K562 (cell line): ENCODE results near the gene GIGYF2. TPM values are rescaled to one million over a fixed set of nuclear protein-coding genes. Genes with fewer than 3 reads are reported as not detected.

Source experiments
- ATAC-seq: fragments of 200-7000 bp; cut with Tn5 transposase; 3 replicates; pipeline ENCODE4 v1.9.1; 2020; ENCODE audit warnings: moderate library complexity
- BruUV-seq: library from RNA; stranded (reverse); fragments of 400-500 nt; replicated peaks from 2 replicates; lab custom pipeline; 2021; lab: Mats Ljungman, UMichigan
- CTCF ChIA-PET: fragments of 300-600 bp; formaldehyde crosslinking; extraction: SDS; loops from one replicate; lab custom pipeline; 2021; ENCODE audit warnings: low intra/inter-chr PET ratio; lab: Yijun Ruan, JAX
- POLR2A ChIA-PET: fragments of 300-600, 350-650 bp; sonication (Branson Sonifier 250); formaldehyde crosslinking; extraction: SDS; loops from one replicate; lab custom pipeline; 2021; ENCODE audit warnings: antibody characterized with exemption, inconsistent platforms; lab: Yijun Ruan, JAX
- DNase-seq, 4 experiments: peaks; one replicate each; pipeline versions ENCODE4 v3.0.0 to v3.0.0-alpha.2; 2011 to 2018; ENCODE audit warnings: low spot score in 3 of 4, mixed read lengths in 3 of 4; ENCODE audit errors: extremely low read depth in 1 of 4
- FAIRE-seq: peaks from 2 replicates; lab custom pipeline; 2011; peaks lifted over from hg19 to GRCh38; lab: Jason Lieb, UNC
- H2AFZ ChIP-seq: 2 replicates; pipeline ENCODE4 v1.6.0; 2011; ENCODE audit warnings: low read depth, low read length, control low read depth, inconsistent platforms
- H3K27ac ChIP-seq: fragments of 200-600 bp; 3 replicates; pipeline ENCODE4 v1.8.0; 2011; ENCODE audit warnings: low read depth, mild to moderate bottlenecking, control low read depth, inconsistent platforms, low read length, moderate library complexity, mixed read lengths; ENCODE audit errors: extremely low read depth
- H3K27me3 ChIP-seq, 2 experiments: fragments of 300-600 bp in 1 of 2; 2 replicates in 1 of 2; 3 replicates in 1 of 2; pipeline versions ENCODE4 v1.6.0 to v1.8.0; 2011; ENCODE audit warnings: inconsistent platforms in 2 of 2, low read length in 2 of 2, mild to moderate bottlenecking in 1 of 2, mixed read lengths in 1 of 2, moderate library complexity in 1 of 2; ENCODE audit not compliant: control insufficient read depth in 2 of 2, insufficient read depth in 2 of 2
- H3K36me3 ChIP-seq: fragments of 300-600 bp; 3 replicates; pipeline ENCODE4 v1.8.0; 2011; ENCODE audit warnings: mild to moderate bottlenecking, low read length, inconsistent platforms; ENCODE audit not compliant: control insufficient read depth, insufficient read depth
- H3K4me1 ChIP-seq, 2 experiments: fragments of 200-600 bp in 1 of 2; replicated peaks in 1 of 2; 2 replicates in 1 of 2; 3 replicates in 1 of 2; pipeline versions ENCODE4 v1.5.1 to v1.8.0; 2011; ENCODE audit warnings: inconsistent platforms in 2 of 2, low read length in 2 of 2, mild to moderate bottlenecking in 1 of 2, mixed read lengths in 1 of 2, moderate library complexity in 1 of 2; ENCODE audit not compliant: control insufficient read depth in 2 of 2, insufficient read depth in 2 of 2
- H3K4me2 ChIP-seq: 2 replicates; pipeline ENCODE4 v1.6.1; 2011; ENCODE audit warnings: low read length, control low read depth, inconsistent platforms, mixed read lengths; ENCODE audit not compliant: insufficient read depth
- H3K4me3 ChIP-seq: fragments of 200-600 bp; sonication (generic), shearing (Covaris generic); 2 replicates; pipeline ENCODE4 v1.5.1; 2016; ENCODE audit warnings: control low read depth, inconsistent platforms
- H3K79me2 ChIP-seq: fragments of 200-600 bp; 3 replicates; pipeline ENCODE4 v1.8.0; 2011; ENCODE audit warnings: low read length, inconsistent platforms; ENCODE audit not compliant: control insufficient read depth, insufficient read depth
- H3K9ac ChIP-seq, 2 experiments: 2 replicates each; pipeline versions ENCODE4 v1.6.0 to v1.6.1; 2011; ENCODE audit warnings: low read depth in 2 of 2, low read length in 2 of 2, control low read depth in 1 of 2, inconsistent platforms in 1 of 2, mild to moderate bottlenecking in 1 of 2, mixed read lengths in 1 of 2; ENCODE audit not compliant: insufficient read depth in 1 of 2
- H3K9me1 ChIP-seq: one replicate; pipeline ENCODE4 v1.6.0; 2011; ENCODE audit warnings: inconsistent platforms, mild to moderate bottlenecking, low read length, moderate library complexity; ENCODE audit not compliant: control insufficient read depth, insufficient read depth
- H3K9me3 ChIP-seq: replicated peaks from 2 replicates; pipeline ENCODE4 v1.5.1; 2011; ENCODE audit warnings: low read depth, low read length, inconsistent platforms; ENCODE audit not compliant: control insufficient read depth, insufficient read depth
- H4K20me1 ChIP-seq: replicated peaks from 2 replicates; pipeline ENCODE4 v1.6.1; 2011; ENCODE audit warnings: low read length, inconsistent platforms, mixed read lengths; ENCODE audit not compliant: control insufficient read depth, insufficient read depth
- BACH1 ChIP-seq: fragments of 200-800 bp; sonication (Bioruptor generic); IDR thresholded peaks from 2 replicates; pipeline ENCODE4 v1.6.1; 2016; ENCODE audit warnings: missing genetic modification characterization, missing compliant biosample characterization
- CEBPG ChIP-seq, 3 experiments: fragments of 200-800 bp in 1 of 3; sonication (Bioruptor generic) in 1 of 3; sonication (generic) in 1 of 3; formaldehyde crosslinking in 1 of 3; IDR thresholded peaks in 2 of 3; conservative IDR thresholded peaks in 1 of 3; 2 replicates each; pipeline versions ENCODE4 v1.6.1 to v1.8.0; 2016 to 2022; ENCODE audit warnings: missing compliant biosample characterization in 2 of 3, missing genetic modification characterization in 2 of 3, mild to moderate bottlenecking in 1 of 3, missing genetic modification reagents in 1 of 3
- NCOA1 ChIP-seq: fragments of 450-650 bp; IDR thresholded peaks from 2 replicates; pipeline ENCODE4 v1.6.1; 2016; ENCODE audit warnings: low read depth
- TBP ChIP-seq: optimal IDR thresholded peaks from 2 replicates; pipeline ENCODE3; 2011; ENCODE audit warnings: low read depth, low read length, improper control_type of control experiment
- ZNF175 ChIP-seq: fragments of 200-800 bp; sonication (Bioruptor generic); IDR thresholded peaks from 2 replicates; pipeline ENCODE4 v1.6.1; 2016; ENCODE audit warnings: low read depth, mild to moderate bottlenecking, missing genetic modification characterization, missing compliant biosample characterization
- ZNF584 ChIP-seq: fragments of 200-800 bp; sonication (Bioruptor generic); IDR thresholded peaks from 2 replicates; pipeline ENCODE4 v1.6.1; 2016; ENCODE audit warnings: low read depth, mild to moderate bottlenecking, missing genetic modification characterization, missing compliant biosample characterization
- WGBS: fragments of 100-300 bp; shearing (Covaris generic); methylation state at CpG from one replicate; pipeline ENCODE4 v1.1.6; 2016; ENCODE audit warnings: low coverage, mixed read lengths; ENCODE audit not compliant: insufficient coverage; ENCODE audit errors: missing lambda C conversion rate; 5-methylcytosine and 5-hydroxymethylcytosine counted together
- in situ Hi-C: fragments of 300-500 bp; cut with MboI; formaldehyde crosslinking; loops from 4 replicates; pipeline ENCODE4 v1.15.0; 2018; ENCODE audit warnings: inconsistent platforms, mixed read lengths
- intact Hi-C: fragments of 100-400 bp; cut with micrococcal nuclease; formaldehyde crosslinking; loops from 2 replicates; pipeline ENCODE4 v1.14.2; 2022
- polyA plus RNA-seq, 8 experiments: library from polyadenylated mRNA; depleted of rRNA in 4 of 8; stranded (reverse) in 5 of 8; unstranded in 3 of 8; fragments of >200 nt; fragmentation: Nextera tagmentation in 2 of 8; fragmentation: Illumina TruSeq in 1 of 8; extraction: Ambion mirVana in 2 of 8; extraction: Trizol in 1 of 8; gene quantifications; 2 replicates each; pipeline versions ENCODE4 v1.2.1 to v1.2.3, GENCODE V29; 2011 to 2014; ENCODE audit warnings: inconsistent platforms in 1 of 8, missing spikeins in 1 of 8
- total RNA-seq, 7 experiments: library from RNA; depleted of rRNA in 6 of 7; stranded (reverse); fragments of >200 nt in 6 of 7; fragmentation: Illumina TruSeq in 2 of 7; extraction: Trizol in 2 of 7; gene quantifications; 2 replicates each; pipeline versions ENCODE4 v1.2.1 to v1.2.3, GENCODE V29; 2011 to 2021; ENCODE audit warnings: low replicate concordance in 1 of 7
- TF ChIP-seq, protein P1 (sequence below): fragments of 450-650 bp; formaldehyde crosslinking; IDR thresholded peaks from 2 replicates; pipeline ENCODE4 v1.4.0; 2022; ENCODE audit warnings: mild to moderate bottlenecking, moderate library complexity

The GIGYF2 gene
- total and polyA plus RNA-seq, 9 of the 15 experiments (the other 6 are each of a cell fraction or from before 2014, with no cell fraction given): 12.7 to 52.7 (median 34.9) TPM

DNA sequence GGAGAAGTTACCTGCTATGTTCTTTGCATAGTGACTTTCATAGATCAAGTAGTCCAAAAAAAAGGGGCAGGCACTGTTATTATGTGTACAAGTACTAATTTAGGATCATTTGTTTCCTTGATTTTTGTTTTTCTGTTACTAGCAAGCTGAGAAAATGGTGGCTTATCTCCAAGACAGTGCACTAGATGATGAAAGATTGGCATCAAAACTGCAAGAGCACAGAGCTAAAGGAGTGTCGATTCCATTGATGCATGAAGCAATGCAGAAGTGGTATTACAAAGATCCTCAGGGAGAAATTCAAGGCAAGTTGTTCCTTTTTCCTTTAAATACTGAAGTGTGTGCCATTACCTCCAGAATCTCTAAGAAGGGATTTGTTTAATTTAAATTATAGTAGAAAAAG is 98.8 kb downstream of the GIGYF2 start:
- H3K9me3 ChIP-seq: no peaks in the 10 kb centered on the region
- H2AFZ ChIP-seq: no peak overlapping the region
- peaks cover 82% of the 10 kb centered on the region for H3K36me3 ChIP-seq
- H3K9ac ChIP-seq: no peak overlapping the region
- H3K4me3 ChIP-seq: no peak overlapping the region
- intact Hi-C loops: no loop called here
- BruUV-seq: no TSS peak
- H3K9me1 ChIP-seq: no peaks in the 10 kb centered on the region
- no peak for ATAC-seq
- ChIA-PET POLR2A (no interaction called here), CTCF (no interaction called here)
- H3K4me1 ChIP-seq: no peaks in the 10 kb centered on the region
- TF ChIP-seq CEBPG (CRISPR knock-in tag; IDR thresholded peaks at IDR 0.05): no peak
- TF ChIP-seq CEBPG (tag; conservative IDR thresholded peaks at IDR 0.05 in 1 of 2, IDR thresholded peaks at IDR 0.05 in 1 of 2): peak; percentile 85 to 94
- TF ChIP-seq NCOA1: no peak
- TF ChIP-seq TBP: no peak
- 0 out of 2 replicates have a peak, but pooled peaks have one; percentile 37 for TF ChIP-seq BACH1 (tag)
- TF ChIP-seq, protein P1, sequence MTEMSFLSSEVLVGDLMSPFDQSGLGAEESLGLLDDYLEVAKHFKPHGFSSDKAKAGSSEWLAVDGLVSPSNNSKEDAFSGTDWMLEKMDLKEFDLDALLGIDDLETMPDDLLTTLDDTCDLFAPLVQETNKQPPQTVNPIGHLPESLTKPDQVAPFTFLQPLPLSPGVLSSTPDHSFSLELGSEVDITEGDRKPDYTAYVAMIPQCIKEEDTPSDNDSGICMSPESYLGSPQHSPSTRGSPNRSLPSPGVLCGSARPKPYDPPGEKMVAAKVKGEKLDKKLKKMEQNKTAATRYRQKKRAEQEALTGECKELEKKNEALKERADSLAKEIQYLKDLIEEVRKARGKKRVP (CRISPR knock-in tag): peak; percentile 46; the same call in 1 of the 2 replicates
- peak; percentile 74 for TF ChIP-seq ZNF175 (CRISPR knock-in tag)
- TF ChIP-seq ZNF584: 0 out of 2 replicates have a peak, but pooled peaks have one; percentile 38
- in situ Hi-C loops: no loop called here
- no peak overlapping the region for H3K27ac ChIP-seq
- H3K79me2 ChIP-seq: no peaks in the 10 kb centered on the region
- WGBS: 60% methylated on average over 1 of the region's 1 CpG
- H4K20me1 ChIP-seq: no peaks in the 10 kb centered on the region
- no peak overlapping the region for H3K4me2 ChIP-seq
- H3K27me3 ChIP-seq: no peaks in the 10 kb centered on the region
- FAIRE-seq: no peak
- no peak for DNase-seq
